Measurements from ENCODE around the gene LIPA.

LIPA gene

GRCh38 chr10:89165923-89166322 is 85.7 kb downstream of the LIPA start:
- no peaks in the 10 kb centered on the region for H3F3A ChIP-seq (ENCODE audit: low read depth)
- H3K36me3 ChIP-seq (ENCODE audit: insufficient read depth, low read length) = no peaks in the 10 kb centered on the region
- no peak overlapping the region for H3K4me2 ChIP-seq (ENCODE audit: low read depth, low read length, poor library complexity, severe bottlenecking)
- TF ChIP-seq EZH2phosphoT487 (IDR thresholded peaks at IDR 0.05; ENCODE audit: borderline replicate concordance) (no peak), CTCF (conservative IDR thresholded peaks at IDR 0.05; ENCODE audit: low read length) (no peak)
- no peak overlapping the region for H3K4me3 ChIP-seq (ENCODE audit: low read length, poor library complexity, severe bottlenecking)
- no peaks in the 10 kb centered on the region for H4K20me1 ChIP-seq (ENCODE audit: insufficient read depth, low read length, poor library complexity, severe bottlenecking)
- no peaks in the 10 kb centered on the region for H3K79me2 ChIP-seq (ENCODE audit: insufficient read depth, low read length)
- H3K4me1 ChIP-seq (ENCODE audit: insufficient read depth, low read length, poor library complexity, severe bottlenecking) = peaks cover 9% of the 10 kb centered on the region
- H3K9ac ChIP-seq (ENCODE audit: low read depth, low read length, poor library complexity, severe bottlenecking) = no peak overlapping the region
- H3K27me3 ChIP-seq (ENCODE audit: insufficient read depth, low read length, poor library complexity, severe bottlenecking) = no peaks in the 10 kb centered on the region
- H3K9me2 ChIP-seq (replicated peaks; ENCODE audit: low read depth, low read length) = no peaks in the 10 kb centered on the region
- no peaks in the 10 kb centered on the region for H3K9me3 ChIP-seq (ENCODE audit: insufficient read depth, low read depth, low read length)
- no peak overlapping the region for H2AFZ ChIP-seq (ENCODE audit: low read length)

GRCh38 chr10:89164920-89165319 is 86.7 kb downstream of the LIPA start:
- H3K36me3 ChIP-seq (ENCODE audit: insufficient read depth, low read length) = no peaks in the 10 kb centered on the region
- H3K4me1 ChIP-seq (ENCODE audit: insufficient read depth, low read length, poor library complexity, severe bottlenecking) = peaks cover 9% of the 10 kb centered on the region
- no peaks in the 10 kb centered on the region for H3K9me3 ChIP-seq (ENCODE audit: insufficient read depth, low read depth, low read length)
- H3K27me3 ChIP-seq (ENCODE audit: insufficient read depth, low read length, poor library complexity, severe bottlenecking) = no peaks in the 10 kb centered on the region
- H4K20me1 ChIP-seq (ENCODE audit: insufficient read depth, low read length, poor library complexity, severe bottlenecking) = no peaks in the 10 kb centered on the region
- no peak overlapping the region for H3K9ac ChIP-seq (ENCODE audit: low read depth, low read length, poor library complexity, severe bottlenecking)
- H3K79me2 ChIP-seq (ENCODE audit: insufficient read depth, low read length) = no peaks in the 10 kb centered on the region
- H3F3A ChIP-seq (ENCODE audit: low read depth) = no peaks in the 10 kb centered on the region
- H3K9me2 ChIP-seq (replicated peaks; ENCODE audit: low read depth, low read length) = no peaks in the 10 kb centered on the region
- H2AFZ ChIP-seq (ENCODE audit: low read length) = no peak overlapping the region
- no peak overlapping the region for H3K4me2 ChIP-seq (ENCODE audit: low read depth, low read length, poor library complexity, severe bottlenecking)
- no peak overlapping the region for H3K4me3 ChIP-seq (ENCODE audit: low read length, poor library complexity, severe bottlenecking)
- TF ChIP-seq CTCF (conservative IDR thresholded peaks at IDR 0.05; ENCODE audit: low read length) (no peak), EZH2phosphoT487 (IDR thresholded peaks at IDR 0.05; ENCODE audit: borderline replicate concordance) (no peak)

GRCh38 chr10:89164080-89164479 is 87.5 kb downstream of the LIPA start:
- H4K20me1 ChIP-seq (ENCODE audit: insufficient read depth, low read length, poor library complexity, severe bottlenecking) = no peaks in the 10 kb centered on the region
- TF ChIP-seq EZH2phosphoT487 (IDR thresholded peaks at IDR 0.05; ENCODE audit: borderline replicate concordance) (no peak), CTCF (conservative IDR thresholded peaks at IDR 0.05; ENCODE audit: low read length) (no peak)
- H3K4me3 ChIP-seq (ENCODE audit: low read length, poor library complexity, severe bottlenecking) = no peak overlapping the region
- H3K4me2 ChIP-seq (ENCODE audit: low read depth, low read length, poor library complexity, severe bottlenecking) = no peak overlapping the region
- no peak overlapping the region for H3K9ac ChIP-seq (ENCODE audit: low read depth, low read length, poor library complexity, severe bottlenecking)
- no peaks in the 10 kb centered on the region for H3K36me3 ChIP-seq (ENCODE audit: insufficient read depth, low read length)
- H3K4me1 ChIP-seq (ENCODE audit: insufficient read depth, low read length, poor library complexity, severe bottlenecking) = peaks cover 9% of the 10 kb centered on the region
- H3F3A ChIP-seq (ENCODE audit: low read depth) = no peaks in the 10 kb centered on the region
- no peaks in the 10 kb centered on the region for H3K27me3 ChIP-seq (ENCODE audit: insufficient read depth, low read length, poor library complexity, severe bottlenecking)
- H3K79me2 ChIP-seq (ENCODE audit: insufficient read depth, low read length) = no peaks in the 10 kb centered on the region
- H3K9me2 ChIP-seq (replicated peaks; ENCODE audit: low read depth, low read length) = no peaks in the 10 kb centered on the region
- no peaks in the 10 kb centered on the region for H3K9me3 ChIP-seq (ENCODE audit: insufficient read depth, low read depth, low read length)
- H2AFZ ChIP-seq (ENCODE audit: low read length) = no peak overlapping the region

Data from Loucy (cell line).